Right renal cortex interstitium (tissue), 3 donors: ENCODE measurements around the gene EREG. TPM values are rescaled to one million over a fixed set of nuclear protein-coding genes. Genes with fewer than 3 reads are reported as not detected.
"Not testable (repeated sequence)": the region's sequence is repeated elsewhere in the genome, so short reads cannot be mapped to it uniquely, and the experiment has no call there.

Experiments used
- DNase-seq, 3 donors: peaks; one replicate each; pipeline ENCODE4 v3.0.0-alpha.2; 2013; ENCODE audit warnings: low read depth in 3 of 3, low spot score in 2 of 3
- polyA plus RNA-seq, 3 donors: library from polyadenylated mRNA; unstranded; fragments of 120-200 nt; gene quantifications; one replicate each; pipeline ENCODE4 v1.2.1, GENCODE V29; 2013; ENCODE audit not compliant: insufficient read length in 3 of 3

EREG gene
- polyA plus RNA-seq, 3 donors = 0.06 to 0.08 TPM; not detected in 1

DNA sequence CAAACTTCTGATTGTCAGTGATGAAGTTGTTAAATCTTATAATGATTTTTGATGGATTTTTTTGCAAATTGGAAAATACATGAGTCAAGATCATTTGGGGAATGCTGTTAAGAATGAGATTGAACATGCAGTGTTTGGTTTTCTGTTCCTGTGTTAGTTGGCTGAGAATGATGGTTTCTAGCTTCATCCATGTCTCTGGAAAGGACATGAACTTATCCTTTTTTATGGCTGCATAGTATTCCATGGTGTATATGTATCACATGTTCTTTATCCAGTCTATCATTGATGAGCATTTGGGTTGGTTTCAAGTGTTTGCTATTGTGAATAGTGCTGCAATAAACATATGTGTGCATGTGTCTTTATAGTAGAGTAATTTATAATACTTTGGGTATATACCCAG lies 24.5 kb upstream of the EREG start:
- not testable (repeated sequence) for DNase-seq

DNA sequence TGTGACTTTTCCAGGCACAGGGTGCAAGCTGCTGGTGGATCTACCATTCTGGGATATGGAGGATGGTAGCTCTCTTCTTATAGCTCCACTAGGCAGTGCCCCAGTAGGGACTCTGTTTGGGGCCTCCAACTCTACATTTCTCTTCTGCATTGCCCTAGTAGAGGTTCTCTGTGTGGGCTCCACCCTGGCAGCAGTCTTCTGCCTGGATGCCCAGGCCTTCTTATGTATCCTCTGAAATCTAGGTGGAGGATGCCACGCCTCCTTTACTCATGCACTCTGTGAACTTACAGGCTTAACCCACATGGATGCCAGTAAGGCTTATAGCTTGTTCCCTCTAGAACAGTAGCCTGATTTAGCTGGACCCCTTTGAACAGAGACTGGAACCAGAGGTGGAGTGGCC lies 20.9 kb upstream of the EREG start:
- DNase-seq = no peak

DNA sequence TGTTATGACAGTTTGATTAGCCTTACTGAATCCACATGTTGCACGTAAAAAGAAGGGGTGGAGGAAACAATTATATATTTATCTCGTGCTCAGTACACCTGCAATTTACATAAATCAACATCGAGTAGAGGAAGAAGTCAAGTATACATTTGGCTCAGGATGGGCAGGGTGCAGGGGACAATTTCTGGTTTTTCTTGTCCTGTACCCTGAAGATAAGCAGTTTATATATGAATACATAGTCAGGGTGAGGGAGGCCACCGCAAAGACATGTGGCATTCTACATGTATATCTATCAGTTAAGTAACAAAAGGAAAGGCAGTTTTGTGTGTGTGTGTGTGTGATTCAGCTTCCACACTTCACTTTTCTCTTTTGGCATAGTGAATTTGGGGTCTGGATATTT lies 11.1 kb upstream of the EREG start:
- DNase-seq = no peak

DNA sequence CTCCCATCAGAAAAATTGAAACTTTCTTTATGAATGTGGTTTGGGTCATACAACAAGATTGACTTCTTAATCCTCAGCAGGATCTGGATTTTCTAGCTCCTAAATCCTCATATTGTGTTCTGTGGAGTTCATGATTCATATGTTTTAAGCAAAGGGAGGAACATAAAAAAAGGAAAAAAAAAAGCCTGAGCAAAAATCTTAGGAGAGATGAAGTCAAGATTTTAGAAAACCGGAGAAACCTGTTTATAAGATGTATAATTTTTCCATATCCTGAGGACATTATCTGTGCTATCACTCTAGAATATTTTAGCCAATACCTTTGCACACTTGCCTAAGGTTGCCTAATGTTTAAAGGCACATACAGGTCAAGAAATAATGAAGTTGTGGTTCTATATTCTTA lies 7.0 kb upstream of the EREG start:
- DNase-seq = no peak

DNA sequence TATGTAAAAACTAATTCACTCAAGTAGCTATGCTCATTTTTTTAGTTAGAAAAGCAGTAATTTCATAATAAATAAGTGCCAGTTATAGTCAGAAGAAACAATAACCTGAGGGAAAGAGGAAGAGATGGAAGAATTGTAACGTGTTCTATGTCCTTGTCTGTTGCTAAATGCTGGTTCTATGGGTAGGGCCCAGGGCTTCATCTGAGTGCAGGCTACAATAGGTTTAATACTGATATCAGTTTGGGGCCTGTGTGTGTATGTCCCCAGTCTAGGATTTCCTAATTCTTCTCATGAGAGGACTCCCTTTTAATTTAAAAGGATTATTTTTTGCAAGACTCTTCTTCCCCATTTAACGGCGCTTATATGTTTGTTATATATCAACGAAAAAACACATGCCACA lies 3.3 kb upstream of the EREG start:
- no peak for DNase-seq

DNA sequence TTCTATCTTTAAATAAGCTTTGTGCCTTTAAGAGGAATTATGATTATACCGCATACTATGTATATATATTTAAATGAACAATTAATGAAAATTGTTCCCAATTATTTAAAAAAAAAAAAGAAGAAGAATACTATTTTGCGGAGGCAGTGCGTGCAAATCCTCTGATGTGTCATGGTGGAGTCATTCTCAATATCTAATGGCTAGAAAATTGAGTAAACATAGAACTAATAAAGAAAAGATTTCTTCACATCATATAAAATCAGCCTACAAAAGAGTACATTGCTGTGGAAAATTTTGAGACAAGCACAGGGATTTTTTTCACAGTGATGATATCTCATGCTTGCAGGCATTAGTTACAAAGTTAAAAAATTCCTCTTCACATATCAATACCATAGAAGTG lies 2.6 kb upstream of the EREG start:
- DNase-seq = no peak

DNA sequence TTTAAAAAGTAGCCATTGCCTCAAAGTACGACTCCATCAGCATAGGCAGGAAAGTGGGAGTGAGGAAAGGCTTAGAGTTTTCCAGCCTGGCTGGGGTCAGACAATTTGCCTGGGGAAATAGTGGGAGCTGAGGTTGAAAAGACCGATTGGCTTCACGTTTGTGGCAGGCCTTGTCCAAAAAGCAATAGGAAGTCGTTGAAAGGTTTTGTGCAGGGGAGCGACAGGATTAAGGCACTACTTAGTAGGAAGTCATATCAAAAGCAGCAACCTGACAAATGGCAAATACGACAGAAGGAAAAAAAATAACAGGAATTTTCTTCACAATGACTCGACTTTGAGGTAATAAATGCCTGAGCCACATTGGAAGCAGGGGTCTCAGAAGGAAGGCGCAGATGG lies 691 bp upstream of the EREG start:
- peak in 1 of 3 donors; percentile 0 for DNase-seq

DNA sequence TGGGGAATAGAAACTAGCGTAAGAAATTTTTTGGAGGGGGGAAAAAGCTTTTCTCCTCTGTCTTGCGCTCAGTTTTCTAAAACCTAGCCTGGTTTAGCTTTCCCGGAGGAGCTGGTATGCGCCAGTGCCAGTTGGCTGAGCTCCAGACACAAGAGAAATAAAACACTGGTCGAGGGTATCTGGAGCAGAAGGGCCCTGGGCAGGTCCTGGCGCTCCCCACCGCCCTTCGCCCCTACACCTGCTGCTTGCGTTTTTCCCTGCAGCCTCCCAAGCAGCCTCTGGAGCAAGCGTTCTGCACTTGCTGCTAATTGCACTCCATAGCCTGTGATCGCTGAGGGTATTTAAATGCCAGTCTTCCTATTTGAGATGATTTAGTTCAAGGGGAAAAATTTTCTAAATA lies 816 bp downstream of the EREG start:
- DNase-seq = peak in 1 of 3 donors; percentile 4

DNA sequence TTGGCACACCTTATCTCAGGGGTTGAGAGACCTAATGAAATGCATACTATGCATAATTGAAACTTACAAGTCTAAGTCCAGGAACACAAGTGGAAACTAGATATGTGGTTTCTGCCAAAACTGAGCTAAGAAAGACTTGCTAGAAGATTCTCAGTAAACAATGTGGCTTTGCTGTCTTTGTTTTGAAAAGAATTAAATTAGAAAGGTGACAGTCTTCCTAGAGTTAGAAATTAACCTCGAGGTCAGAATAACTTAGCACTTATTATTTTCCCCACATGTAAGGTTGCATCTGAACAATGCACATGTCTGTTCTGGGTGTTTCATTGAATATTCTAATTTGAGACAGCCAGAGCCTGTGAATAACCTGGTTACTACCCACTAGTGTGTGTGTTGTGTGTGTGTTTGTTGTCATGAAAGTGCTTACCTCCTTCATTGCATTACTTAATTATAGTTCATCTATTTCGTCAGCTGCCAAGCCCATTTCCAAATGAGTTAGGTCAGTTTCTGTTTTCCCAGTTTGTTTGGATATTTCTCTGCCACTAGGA lies 1.5 kb downstream of the EREG start:
- DNase-seq = no peak

DNA sequence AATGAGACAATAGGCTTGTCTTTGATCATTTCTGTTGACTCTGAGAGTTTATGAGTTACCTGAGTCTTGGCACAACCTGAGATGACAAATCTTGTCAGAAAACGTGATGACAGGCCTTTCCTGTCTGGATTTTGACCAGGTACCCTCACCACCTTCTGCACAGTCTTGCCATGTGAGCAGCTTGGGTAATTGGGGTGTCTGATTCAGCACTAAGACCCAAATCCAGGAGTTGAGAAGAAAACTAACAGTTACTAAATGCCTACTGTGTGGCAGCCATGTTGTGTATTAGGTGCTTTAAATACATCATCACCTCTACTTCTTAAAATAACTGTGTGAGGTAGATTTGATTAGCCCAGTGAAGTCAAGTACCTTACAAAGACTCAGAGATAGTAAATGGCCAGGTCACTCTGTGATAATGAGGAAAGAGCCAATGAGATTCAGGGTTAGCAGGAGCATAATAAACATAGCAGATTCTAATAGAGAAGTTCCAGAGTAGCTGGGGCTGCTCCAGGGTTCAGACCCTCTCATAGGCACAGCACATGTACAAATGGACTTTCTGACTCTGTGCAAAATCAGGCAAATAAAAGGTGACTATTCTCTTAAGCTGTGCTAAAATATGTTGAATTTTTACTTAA lies 2.8 kb downstream of the EREG start:
- DNase-seq = no peak

DNA sequence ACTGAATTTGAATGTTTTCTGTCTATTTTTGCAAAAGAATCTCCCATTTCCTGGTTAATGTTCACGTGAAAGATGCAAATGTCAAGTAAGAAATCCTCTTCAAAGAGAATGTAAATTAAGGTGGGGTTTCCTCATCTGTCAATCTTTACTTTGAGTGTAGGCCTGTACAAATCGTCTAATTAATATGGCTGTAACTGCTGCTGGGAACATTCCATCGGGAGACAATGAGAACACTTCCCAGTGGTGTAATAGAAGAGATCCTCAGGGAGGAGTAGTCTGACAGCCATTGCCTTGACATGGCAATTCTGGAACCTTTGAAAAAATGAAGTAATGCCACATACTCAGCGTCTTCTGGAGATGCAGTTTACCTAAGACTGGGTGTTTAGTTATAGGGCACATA lies 3.7 kb downstream of the EREG start:
- DNase-seq = no peak

DNA sequence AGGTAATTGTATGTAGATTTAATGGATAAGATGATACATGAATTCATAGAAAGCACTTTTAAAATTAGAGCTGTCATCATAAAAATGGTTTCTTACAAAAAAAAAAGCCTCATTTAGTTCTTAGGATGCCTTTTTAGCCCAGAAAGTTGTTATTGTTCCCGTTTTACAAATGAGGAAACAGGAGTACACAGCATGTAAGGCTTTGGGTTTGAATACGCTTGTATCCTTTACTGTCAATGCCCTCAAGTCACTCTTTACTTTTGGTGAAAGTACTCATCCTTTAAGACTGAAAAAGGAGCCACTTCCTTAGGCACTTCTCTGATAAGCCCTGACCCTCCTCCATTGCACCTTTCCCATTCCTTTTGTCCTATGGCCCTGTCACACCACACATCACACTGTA lies 4.9 kb downstream of the EREG start:
- DNase-seq = no peak

DNA sequence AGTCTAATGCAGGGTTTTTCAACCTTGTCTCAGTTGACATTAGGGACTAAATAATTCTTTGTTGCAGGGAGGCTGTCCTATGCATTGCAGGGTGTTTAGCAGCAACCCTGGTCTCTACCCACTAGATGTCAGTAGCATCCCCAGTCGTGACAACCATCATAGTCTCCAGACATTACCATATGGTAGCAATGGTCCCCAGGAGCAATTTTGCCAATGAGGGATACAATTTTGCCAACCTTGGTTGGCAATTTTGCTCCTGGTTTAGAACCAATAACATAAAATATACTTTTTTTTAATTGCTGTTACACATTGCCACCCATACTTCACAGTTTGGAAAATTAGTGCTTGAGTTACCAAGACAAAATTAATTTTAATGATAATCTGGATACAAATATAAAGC lies 6.0 kb downstream of the EREG start:
- DNase-seq = no peak

DNA sequence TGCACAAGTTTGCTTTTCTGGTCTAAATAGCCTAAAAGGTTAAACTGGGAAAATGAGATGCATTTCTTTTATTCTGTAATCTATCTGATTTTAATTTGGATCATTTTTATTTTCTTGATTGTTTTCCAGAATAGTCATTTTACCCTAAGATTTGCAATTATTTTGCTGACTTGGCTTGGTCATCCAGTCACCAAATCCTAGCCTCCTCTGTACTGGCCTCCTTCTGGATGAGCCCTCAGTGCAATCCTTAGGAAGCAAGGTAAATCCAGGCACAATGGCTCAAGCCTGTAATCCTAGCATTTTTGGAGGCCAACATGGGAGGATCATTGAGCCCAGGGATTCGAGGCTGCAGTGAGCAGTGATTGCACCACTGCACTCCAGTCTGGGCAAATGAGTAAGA lies 9.2 kb downstream of the EREG start:
- no peak for DNase-seq

DNA sequence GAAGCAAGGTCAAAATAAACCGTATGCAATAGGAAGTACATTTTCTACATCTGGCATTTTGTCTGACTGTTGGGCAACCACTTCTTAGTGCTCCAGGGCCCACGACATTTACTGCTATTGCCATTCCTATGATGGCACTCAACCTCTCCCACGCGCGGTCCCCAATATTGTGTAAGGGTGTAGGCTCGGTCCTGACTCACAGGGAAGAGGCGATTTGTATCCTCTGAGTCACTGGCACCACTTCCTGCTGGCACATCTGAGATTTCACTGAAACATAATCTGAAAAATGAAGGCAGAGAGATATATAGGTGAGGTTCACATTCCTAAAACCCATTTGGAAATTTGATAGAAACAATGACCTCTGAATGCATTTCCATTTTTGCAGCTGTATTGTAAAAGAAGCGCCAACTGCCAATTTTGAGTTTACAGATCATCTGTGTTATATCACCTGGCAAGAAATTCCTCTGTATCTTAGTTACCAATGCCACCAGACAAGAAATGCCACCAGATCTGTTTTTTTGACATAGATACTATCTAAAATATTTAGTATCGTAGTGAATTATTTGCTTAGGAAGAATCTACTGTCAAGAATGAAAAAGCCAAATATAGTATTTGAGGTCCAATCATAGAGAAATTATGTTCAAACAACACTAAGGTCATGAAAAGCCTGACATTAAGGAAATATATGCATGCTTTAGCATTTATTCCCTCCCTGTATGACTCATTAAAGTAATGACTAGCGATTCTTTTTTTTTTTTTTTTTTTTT lies 9.8 kb downstream of the EREG start:
- DNase-seq = no peak

DNA sequence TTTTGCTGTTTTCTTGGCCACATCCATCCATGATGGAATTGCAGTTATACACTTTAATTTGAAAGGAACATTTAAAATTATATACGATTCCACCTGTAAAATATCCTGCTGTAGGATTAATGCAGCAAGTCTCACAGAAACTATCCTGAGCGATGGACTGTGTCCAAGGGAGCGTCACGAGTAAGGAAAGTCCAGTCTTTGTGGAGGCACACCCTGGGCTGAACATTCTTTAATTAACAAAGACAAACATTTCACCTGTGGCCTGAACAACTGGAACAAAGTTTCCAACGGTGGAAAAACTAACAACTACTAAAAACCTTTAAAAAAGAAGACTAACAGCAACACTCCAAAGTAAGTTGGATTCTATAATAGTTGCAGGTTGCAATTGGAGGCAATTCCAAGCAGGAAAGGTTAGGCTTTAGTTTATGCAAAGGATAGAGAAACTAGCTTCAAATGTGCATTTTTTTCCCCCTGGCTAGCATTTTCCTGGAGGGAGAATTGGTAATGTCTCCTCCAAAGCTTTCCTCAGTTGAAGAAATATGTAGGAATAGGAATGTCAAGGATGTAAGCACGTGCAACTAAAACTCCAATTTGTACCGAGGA lies 11.0 kb downstream of the EREG start:
- no peak for DNase-seq

DNA sequence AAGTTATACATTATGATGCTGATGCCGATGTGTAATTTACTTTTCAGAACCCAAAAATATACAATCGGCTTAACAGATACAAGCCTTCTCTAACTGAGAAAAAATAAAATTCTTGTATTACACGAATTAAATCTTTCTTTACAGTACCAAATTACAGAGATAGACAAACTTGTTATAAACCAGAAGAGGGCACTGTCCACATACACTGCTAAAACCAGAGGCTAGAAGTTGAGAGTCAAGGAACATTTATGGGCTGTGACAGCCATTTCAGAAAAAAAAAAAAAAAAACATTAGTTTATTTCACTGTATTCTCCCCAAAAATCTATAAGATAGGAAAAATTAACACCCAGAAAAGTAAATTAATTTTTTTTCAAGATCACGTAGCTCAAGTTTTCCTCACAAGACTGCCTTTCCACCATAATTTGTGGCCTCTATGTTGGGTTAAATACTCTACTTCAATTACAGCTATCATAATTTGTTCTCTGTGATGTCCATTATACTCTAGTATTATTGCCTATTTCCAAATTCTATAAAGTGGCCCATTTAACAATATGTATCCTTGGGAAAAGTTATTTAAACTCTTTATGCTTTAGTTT lies 12.0 kb downstream of the EREG start:
- no peak for DNase-seq

DNA sequence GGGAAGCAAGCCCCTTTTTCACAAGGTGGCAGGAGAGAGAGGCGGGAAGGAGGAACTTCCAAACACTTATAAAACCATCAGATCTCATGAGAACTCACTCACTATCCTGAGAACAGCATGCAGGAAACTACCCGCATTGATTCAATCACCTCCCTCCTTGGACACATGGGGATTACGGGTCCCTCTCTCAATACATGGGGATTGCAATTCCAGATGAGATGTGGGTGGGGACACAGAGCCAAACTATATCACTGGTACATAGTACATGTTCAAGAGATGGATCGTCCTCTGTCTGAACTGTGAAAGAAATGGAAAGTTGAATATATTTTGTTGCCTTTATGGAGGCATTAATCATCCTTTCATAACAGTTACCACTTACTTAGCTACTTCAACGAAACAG lies 12.8 kb downstream of the EREG start:
- DNase-seq = no peak

DNA sequence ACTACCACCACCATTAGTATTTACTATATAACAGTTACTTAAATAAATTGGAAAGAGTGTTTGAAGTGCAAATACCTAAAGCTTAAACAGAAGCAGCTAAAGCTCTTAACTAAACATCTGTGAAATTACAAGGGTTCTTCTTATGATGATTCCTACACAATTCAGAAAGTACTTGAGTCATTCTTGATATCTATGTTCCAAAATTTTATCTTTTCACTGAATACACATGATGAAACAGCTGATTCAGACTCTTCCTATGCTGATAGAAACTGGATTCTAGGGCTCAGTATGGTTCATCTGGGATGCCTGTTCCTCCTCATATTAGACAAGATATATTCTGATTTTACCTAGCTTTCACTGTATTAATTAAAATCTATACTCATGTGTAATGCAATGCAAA lies 13.6 kb downstream of the EREG start:
- DNase-seq = no peak

DNA sequence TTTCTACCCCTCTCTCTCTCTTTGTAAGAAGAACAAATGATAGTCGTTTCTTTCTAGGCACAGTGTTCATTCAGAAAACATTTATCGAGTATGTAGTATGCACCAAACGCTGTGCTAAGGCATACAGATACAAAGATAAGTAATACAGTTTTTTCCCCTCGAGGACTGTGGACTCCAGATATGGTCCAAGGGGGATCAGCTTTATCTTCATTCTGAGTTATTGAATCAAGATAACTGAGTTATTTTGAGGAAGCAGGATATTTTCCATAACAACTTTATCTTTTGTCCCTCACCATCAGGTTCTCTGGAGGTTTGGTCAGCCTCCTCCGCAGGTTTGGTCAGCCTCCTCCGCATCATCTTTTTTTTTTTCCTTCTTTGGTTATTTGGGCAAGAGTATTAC lies 15.0 kb downstream of the EREG start:
- DNase-seq = no peak

DNA sequence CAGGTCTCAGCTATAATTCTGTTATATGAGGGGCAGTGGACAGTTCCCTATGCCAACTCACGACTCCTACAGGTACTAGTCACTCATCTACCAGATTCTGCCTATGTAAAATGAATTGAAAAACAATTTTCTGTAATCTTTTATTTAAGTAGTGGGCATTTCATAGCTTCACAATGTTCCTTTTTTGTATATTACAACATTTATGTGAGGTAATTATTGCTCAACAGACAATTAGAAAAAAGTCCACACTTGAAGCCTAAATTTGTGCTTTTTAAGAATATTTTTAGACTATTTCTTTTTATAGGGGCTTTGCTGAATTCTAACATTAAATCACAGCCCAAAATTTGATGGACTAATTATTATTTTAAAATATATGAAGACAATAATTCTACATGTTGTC lies 20.4 kb downstream of the EREG start:
- no peak for DNase-seq

DNA sequence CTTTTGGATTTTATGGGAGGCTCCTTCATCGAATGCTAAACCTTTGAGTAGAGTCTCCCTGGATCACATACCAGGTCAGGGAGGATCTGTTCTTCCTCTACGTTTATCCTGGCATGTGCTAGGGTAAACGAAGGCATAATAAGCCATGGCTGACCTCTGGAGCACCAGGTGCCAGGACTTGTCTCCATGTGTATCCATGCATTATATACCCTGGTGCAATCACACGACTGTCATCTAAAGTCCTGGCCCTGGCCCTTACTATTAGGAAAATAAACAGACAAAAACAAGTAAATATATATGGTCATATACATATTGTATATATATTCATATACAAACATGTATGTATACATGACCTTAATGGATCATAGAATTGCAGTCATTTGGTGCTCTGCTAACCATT lies 21.2 kb downstream of the EREG start:
- DNase-seq = no peak
